ENCODE results near the gene TYW3.
A peak's percentile ranks its signal among the peaks of the same experiment; 100 is the strongest.
"Not testable (repeated sequence)": the region's sequence is repeated elsewhere in the genome, so short reads cannot be mapped to it uniquely, and the experiment has no call there.

TYW3 gene

DNA sequence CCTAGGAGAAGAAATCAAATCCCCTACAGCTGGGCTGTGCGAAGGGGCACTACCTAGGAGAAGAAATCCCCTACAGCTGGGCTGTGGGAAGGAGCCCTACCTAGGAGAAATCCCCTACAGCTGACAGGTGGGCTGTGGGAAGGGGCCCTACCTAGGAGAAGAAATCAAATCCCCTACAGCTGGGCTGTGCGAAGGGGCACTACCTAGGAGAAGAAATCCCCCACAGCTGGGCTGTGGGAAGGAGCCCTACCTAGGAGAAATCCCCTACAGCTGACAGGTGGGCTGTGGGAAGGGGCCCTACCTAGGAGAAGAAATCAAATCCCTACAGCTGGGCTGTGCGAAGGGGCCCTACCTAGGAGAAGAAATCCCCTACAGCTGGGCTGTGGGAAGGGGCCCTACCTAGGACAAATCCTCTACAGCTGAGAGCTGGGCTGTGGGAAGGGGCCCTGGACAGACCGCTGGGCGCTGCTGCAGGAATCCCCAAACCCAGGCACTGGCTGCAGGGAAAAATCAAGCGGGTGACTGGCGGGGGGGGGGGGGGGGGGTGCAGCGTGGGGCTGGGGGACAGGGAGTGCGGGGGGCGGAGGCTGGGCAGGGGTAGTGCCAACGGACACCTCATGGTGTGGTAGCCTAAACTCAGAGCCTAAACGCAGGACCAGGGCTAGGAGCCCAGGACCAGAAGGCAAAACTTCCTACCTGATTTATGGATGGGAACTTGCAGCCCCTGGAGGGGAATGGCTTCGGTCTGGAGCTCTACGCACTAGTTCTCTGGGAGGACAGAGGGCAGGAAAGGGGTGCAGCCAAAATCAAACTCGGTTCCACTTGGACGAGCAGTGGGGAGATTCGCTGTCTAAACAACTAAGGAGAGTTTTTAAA lies 643 bp upstream of the TYW3 start:
- DNase-seq = peak; percentile 50

DNA sequence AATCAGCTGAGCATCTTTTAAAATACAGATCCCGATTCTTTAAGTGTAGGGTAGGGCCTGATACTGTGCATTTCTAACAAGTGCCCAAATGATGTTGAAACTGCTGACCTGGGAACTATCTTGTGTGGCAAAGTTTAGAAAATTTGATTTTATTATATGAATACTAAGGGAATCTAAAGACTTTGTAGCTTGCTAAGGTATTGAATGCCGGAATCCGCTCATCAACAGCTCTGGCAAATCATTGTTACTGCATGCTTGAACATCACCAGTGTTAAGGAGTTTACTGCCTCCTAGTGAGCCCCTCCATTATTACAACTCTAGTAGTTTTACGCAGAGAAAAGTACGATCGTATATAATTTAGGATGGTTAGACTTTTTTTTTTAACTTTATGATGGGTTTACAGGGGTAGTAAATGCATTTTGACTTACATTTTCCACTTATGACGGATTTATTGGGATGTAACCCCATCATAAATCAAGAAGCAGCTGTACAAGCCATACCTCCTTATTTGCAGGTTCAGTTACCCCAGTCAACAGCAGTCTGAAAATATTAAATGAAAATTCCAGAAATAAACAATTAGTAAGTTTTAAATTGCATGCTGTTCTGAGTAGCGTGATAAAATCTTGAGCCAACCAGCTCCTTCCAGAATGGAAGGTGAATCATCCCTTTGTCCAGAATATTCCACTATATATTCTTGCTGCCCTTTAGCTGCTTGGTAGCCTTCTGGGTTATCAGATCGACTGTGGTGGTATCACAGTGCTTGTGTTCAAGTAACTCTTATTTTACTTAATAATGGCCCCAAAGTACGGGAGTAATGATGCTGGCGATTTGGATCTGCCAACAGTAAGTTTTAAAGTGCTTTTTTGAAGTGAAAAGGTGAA lies 892 bp downstream of the TYW3 start:
- peak; percentile 77 for DNase-seq

DNA sequence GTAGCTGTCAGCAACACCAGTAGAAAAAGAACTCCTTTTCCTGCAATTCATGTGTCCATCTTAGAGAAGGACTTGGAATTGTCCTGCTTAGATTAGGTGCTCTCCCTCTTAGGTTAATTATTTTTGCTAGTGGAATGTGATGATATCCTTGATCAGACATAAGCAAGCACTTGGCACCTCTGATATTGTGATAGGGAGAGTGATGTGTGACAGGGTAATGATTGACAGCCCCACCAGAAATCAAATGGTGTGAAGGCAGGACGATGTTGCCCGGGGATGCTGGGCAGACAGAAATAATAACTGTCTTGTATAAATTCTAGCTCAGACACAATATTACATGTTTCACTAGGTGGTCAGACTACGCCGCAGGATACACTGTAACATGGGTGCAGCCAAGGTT lies 4.4 kb downstream of the TYW3 start:
- DNase-seq = no peak

DNA sequence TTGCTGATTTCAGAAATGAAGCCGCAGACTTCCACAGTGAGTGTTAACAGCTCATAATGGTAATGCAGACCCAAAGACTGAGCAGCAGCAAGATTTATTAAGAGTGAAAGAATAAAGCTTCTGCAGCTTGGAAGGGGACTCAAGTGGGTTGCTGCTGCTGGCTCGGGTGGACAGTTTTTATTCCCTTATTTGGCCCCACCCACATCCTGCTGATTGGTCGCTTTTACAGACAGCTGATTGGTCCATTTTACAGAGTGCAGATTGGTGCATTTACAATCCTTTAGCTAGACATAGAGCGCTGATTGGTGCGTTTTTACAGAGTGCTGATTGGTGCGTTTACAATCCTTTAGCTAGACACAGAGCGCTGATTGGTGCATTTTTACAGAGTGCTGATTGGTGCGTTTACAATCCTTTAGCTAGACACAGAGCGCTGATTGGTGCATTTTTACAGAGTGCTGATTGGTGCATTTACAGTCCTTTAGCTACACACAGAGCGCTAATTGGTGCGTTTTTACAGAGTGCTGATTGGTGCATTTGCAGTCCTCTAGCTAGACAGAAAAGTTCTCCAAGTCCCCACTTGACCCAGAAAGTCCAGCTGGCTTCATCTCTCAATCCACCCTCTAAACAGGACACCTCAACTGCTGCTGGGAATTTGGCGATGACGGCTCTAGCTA lies 7.5 kb downstream of the TYW3 start:
- DNase-seq = not testable (repeated sequence)

DNA sequence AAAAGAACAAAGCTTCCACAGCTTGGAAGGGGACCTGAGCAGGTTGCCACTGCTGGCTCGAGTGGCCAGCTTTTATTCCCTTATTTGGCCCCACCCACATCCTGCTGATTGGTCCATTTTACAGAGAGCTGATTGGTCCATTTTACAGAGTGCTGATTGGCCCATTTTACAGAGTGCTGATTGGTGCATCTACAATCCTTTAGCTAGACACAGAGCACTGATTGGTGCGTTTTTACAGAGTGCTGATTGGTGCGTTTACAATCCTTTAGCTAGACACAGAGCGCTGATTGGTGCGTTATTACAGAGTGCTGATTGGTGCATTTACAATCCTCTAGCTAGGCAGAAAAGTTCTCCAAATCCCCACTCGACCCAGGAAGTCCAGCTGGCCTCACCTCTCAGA lies 12.3 kb downstream of the TYW3 start:
- not testable (repeated sequence) for DNase-seq

DNA sequence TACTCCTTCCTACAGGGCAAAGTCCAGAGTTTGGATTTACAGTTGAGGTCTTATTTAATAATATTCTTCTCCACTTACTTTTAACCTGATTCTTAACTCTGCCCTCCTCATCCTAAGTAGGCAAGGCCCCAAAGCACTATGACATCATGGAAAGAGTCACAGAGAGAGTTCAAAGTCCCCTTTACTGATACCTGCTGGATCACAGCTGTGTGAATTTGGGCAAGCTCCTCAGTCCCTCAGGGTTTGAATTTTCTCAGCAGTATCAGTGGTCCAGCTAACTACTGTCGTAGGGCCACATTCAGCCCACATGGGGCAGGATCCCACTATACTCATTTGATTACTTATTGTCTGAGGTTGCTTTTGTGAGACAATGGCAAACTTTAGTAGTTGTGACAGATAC lies 16.0 kb downstream of the TYW3 start:
- DNase-seq = no peak

DNA sequence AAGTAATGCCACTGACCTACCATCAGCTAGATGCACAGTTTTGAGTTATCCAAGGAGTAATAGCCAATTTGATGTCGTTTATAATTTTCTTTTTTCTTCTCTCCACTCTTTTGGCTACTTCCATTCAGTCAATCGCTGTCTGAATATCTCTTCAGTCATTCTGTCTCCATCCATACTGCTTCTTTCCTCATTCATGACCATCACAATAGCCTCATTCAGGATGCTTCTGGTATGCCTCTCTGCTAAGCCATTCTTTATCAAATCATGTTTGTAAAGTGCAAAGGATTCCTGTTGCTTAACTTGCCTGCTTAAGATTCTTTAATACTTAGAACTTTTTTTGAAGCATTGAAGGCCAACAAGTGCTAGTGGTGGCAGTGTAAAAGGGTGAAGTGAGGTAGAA lies 20.2 kb downstream of the TYW3 start:
- no peak for DNase-seq

DNA sequence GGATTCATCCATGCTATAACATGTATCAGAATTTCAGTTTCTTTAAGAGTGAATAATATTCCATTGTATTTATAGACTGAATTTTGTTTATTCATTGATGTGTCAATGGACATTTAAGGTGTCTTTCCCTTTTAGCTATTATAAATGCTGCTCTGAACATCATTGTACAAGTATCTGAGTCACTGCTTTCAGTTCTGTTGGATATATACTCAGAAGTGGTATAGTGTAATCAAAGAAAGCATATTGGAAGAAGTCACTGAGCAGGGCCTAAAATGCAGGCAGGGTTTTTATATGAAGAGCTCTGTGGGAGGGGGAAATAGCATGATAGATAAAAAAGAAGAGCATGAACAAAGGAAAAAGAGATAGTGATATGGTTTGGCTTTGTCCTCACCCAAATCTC lies 22.5 kb downstream of the TYW3 start:
- no peak for DNase-seq

DNA sequence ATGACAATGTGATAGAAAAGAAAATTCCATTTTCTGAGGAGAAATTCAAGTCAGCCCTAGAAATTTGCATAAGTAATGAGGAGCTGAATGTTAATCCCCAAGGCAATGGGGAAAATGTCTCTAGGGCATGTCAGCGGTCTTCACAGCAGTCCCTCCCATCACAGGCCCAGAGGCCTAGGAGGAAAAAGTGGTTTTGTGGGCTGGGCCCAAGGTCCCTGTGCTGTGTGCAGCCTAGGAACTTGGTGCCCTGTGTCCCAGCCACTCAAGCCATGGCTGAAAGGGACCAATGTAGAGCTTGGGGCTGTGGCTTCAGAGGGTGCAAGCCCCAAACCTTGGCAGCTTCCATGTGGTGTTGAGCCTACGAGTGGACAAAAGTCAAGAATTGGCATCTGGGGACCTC lies 23.7 kb downstream of the TYW3 start:
- DNase-seq = not testable (repeated sequence)

DNA sequence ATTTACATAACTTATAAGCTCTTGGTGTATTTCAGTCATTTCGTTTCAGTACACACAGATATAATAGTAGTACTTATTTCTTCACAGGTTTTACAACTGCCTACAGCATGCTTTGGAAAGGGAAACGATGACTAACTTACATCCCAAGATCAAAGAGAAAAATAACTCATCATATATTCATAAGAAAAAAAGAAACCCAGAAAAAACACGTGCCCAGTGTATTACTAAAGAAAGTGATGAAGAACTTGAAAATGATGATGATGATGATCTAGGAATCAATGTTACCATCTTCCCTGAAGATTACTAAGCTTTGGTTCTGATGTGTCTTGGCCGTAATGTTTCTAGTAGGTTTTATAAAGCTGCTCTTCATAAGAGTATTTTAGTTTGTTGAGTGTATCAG lies 30.9 kb downstream of the TYW3 start:
- DNase-seq = no peak

DNA sequence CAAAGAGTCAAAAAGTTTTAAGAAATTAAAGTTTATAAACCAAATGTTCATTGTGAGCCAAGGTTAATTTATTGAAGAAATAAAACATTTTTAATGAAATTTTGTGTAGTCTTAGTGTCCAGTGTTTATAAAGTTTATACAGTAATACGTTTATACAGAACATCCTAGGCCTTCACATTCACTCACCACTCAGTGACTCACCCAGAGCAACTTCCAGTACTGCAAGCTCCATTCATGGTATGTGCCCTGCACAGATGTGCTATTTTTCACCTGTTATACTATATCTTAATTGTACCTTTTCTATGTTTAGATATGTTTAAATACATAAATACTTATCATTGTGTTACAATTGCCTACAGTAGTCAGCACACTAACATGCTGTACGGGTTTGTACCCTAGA lies 33.6 kb downstream of the TYW3 start:
- peak; percentile 2 for DNase-seq

DNA sequence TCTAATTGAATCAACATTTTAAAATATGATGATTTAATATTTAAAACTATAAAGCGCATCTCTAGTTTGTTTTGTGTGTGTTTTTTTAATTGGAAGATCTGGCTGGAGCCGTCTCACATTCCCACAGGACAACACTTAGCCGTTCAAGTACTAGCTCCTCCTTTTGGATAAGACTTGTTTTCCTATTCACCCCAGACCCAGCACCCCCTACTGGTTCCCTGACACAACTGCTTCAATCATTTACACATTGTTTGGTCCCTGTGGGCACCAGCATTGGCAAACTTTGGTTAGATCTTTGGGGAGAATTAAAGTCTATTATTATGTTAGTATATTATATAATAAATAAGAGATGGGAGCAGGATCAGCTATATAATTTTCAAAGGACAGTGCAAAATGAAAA lies 34.5 kb downstream of the TYW3 start:
- peak; percentile 33 for DNase-seq

DNA sequence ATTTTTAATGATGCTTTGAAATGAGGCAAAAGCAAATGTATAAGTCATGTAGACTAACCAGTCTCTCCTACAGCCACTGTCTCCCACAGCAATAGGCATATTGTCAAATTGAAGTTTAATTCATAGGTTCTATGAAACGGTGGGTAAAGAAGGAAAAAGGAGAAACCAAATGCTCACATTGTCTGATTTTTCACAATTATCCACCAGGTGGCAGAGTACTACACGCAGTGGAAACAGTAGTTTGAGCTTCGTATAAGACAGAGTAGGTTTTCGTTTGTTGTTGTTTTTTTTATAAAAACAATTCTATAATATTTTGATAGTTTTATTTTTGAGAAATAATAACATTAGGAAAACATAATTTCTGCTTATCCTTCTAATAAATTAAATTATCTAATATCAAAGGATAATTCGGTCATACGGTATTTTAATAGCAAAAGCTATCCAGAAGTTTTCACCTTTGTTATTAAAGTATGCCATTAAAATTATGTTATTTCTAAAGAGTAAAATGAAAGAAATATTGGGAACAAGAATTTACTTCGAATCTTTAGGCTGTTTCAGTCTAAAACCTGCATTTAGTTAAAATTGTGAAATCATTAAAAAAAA lies 39.1 kb downstream of the TYW3 start:
- DNase-seq = peak; percentile 65

DNA sequence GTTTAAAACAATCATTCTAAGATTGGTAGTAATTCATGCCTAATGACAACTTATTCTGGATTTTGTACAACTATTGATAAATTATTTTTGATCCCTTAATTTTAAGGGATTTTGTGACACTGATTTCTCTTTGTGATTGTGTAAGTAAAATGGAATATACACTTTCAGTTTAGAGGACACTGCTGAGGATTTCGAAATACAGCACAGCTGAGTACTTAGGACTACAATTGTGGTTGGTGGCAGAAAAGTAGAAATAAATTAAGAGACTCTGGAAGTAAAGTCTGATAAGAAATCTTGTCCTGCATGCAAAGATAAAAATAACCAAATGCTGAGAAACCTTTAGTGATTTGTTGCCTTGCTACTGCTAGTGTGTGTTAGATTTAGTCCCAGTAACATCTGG lies 40.0 kb downstream of the TYW3 start:
- peak; percentile 22 for DNase-seq

DNA sequence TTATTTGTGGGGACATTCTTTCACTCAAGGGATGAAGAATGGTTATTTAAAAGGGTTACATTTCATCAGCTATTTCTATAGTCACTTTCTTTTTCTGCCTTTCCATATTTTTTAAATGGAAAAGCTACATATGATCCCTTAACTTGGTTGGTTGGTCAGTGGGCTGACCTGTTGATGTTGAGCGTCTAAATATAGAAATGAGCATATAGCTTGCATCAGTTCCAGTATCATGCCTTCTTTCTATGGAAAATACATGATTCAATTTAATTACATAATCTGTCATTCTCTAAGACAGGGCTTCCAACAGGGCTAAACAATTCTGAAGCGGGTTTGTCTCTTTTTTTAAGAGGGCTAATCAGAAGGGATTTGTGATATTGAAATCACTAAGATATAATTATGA lies 40.6 kb downstream of the TYW3 start:
- peak; percentile 71 for DNase-seq

DNA sequence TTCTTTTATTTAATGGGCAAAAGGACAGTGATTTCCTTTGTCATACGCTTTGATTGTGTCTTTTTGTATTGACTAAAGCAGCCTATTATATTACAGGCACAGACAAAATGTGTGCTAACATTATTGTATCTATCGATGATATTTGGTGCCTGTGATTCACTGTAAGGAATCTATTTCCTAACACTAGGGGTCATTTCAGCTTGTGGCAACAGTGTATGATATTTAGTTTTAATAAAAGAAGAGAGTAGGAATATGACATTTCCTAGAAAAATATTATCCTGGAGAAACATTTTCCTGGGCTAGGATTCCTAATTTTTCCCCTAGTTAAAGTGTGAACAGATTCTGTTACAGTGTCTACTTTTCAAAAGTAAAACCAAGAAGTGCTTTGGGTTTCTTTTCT lies 42.8 kb downstream of the TYW3 start:
- DNase-seq = peak; percentile 19

DNA sequence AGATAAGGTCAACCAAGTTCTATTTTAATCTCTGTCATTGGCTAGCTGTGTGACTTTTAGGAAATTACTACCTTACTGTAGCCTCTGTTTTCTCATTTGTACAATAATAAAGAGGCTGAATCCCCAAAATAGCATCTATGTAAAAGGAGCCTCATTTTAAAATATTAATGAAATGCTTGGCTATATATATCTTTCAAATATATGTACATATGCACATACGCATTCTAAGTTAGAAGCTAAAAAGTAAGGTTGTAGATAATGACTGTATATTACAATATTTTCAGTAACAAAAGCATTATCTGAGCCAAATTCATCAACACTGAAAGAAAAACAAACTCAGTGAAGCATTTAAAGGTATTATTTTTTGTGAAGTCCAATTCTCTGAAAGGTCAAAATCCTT lies 44.6 kb downstream of the TYW3 start:
- no peak for DNase-seq

DNA sequence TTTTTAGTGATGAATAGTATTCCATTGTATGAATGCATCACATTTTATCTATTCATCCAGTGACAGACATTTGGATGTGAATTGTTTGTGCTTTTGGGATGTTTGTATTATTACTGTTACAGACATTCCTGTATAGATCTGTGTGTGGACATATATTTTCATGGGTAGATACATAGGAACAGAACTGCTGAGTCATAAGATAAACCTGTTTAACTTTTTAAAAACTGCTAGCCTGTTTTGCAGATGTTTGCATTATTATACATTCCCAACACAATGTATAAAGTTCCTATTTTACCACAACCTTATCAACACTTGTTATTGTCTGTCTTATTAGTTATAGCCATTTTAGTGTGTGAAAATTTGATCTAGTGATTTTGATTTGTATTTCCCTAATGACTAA lies 46.8 kb downstream of the TYW3 start:
- no peak for DNase-seq

DNA sequence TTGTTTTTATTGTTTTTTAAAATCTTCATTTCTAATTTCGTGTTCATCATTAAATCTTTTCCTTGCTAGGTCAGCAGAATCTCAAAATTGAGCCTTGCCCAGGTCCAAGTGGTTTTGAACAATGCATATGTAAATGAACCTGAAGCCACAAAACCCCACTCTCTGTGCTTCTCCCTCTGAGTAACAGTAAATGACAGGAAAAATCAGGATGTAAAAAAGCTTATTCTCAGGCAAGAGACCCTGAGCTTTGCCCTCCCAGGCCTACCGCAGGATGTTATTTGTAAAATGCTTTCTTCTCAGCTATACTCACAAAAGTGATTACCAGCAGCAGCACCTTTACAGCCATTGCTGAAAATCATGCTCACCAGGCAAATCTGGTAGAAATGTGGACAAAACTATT lies 47.6 kb downstream of the TYW3 start:
- DNase-seq = no peak

DNA sequence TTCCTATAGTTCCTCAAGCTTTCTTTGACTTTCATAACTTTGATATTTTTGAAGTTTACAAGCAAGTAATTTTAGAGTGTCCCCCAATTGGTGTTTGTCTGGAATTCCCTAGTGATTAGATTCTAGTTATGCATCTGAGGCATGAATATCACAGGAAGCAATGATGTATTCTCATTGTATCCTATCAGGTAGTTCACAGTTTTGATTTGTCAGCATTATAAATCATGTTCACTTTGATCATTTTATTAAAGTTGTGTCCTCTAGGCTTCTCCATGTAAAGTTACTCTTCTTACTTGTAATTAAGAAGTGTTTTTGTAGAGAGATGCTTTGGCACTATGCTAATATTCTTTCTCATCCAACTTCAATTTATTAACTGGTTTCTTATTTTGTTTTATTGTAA lies 53.0 kb downstream of the TYW3 start:
- no peak for DNase-seq

DNA sequence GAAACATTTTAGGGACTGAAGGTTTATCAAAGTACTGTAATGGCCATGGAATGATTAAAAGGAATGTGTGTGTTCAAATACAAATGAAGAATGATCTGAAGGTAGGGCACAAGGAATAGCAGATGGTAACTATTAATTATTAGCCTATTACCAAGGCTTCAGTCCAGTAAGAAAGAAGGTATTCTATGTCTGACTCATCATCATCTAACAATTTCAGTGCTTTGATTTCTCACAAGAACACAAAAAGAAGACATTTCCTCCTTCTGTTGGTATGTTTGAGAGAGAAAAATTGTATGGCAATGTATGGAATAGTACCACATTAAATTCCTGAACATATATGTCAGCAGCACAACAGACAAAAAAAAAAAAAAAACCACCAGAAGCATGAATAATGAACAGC lies 57.5 kb downstream of the TYW3 start:
- no peak for DNase-seq

DNA sequence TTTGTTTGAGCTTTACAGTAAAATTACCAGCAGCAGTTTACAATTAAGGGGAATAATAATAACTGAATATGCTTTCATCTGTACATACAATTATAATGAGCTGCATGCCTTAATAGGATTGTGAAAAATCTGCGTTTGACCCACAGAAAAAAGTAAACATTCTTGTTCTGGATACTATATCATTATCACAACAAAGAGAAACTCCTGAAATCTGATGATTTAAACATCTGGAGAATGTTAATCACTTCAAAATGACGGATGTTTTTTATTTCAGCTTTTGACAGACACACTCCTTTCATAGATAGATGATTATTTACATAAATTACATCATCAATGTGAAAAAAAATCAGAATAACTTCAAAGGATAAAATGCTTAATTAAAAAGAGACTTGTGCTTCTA lies 58.5 kb downstream of the TYW3 start:
- peak; percentile 61 for DNase-seq

DNA sequence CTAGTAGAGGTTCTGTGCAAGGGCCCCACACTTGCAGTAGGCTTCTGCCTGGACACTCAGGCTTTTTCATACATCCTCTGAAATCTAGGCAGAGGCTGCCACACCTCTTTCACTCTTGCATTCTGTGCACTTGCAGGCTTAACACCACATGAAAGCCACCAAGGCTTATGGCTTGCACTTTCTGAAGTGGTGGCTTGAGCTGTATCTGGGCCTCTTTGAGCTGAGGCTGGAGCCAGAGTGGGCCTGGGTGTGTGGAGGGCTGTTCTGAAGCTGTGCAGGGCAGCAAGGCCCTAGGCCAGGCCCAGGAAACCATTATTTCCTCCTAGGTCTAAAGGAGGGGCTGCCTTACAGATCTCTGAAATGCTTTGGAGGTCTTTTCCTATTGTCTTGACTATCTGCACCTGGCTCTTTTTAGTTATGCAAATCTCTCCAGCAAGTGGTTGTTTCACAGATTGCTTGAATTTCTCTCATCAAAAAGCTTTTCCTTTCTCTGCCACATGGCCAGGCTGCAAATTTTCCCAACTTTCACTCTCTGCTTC lies 66.2 kb downstream of the TYW3 start:
- DNase-seq = no peak
